GM12892 (cell line): ENCODE data around the gene COPS7A.

Experiments used
- POLR2A ChIP-seq: IDR thresholded peaks from 2 replicates; pipeline ENCODE4 v1.6.1; 2011; ENCODE audit warnings: low read depth, low read length, control low read depth
- POLR2AphosphoS5 ChIP-seq: IDR thresholded peaks from 2 replicates; pipeline ENCODE4 v1.6.1; 2011; ENCODE audit warnings: low read depth, low read length, control low read depth

DNA sequence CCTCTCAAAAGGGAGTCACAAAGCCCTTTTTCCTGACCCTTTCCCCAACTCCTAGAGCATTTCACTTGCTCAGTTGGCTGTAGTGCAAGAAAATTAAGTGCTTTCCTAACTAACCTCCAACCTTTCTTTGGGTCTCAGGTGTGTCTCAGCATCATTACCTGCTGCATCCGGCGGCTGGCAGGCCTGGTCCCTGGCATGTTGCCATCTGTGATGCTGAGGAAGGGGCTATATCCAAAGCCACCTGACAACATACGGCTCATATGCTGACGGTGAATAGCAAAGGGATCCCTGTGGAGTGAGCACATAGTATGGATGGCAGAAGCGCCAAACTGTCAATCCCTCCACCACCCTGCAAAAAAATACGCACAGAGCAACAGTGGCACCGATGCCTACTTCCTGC is 27.9 kb downstream of the COPS7A start:
- no peak for TF ChIP-seq POLR2AphosphoS5
- no peak for TF ChIP-seq POLR2A
